GM12874 (cell line): ENCODE data around the gene FOXP1.

Experiments
- TF ChIP-seq, protein P1 (sequence below): IDR thresholded peaks from 2 replicates; pipeline ENCODE4 v1.5.1; 2011; ENCODE audit warnings: low read depth, mild to moderate bottlenecking, control low read depth, low read length, moderate library complexity; ENCODE audit not compliant: insufficient read depth

FOXP1 gene

DNA sequence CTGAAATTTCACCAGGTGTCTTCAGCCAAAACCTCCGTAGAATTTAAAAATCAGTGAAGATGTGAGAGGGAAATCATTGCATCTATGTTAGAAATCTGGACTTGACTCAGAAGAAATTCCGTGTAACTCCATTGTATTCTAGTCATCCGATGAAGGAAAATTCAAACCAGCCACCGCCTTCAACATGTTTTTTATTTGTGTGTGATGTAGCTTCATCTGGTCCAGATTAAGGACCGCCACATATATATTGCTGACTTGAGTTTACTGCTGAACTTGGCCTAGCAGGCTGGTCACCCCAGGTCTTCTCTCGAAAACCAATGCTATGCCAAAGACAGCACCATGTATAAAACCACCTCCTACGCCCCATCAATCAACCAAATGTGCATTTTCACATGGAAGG is 120.9 kb downstream of the FOXP1 start:
- TF ChIP-seq, protein P1, sequence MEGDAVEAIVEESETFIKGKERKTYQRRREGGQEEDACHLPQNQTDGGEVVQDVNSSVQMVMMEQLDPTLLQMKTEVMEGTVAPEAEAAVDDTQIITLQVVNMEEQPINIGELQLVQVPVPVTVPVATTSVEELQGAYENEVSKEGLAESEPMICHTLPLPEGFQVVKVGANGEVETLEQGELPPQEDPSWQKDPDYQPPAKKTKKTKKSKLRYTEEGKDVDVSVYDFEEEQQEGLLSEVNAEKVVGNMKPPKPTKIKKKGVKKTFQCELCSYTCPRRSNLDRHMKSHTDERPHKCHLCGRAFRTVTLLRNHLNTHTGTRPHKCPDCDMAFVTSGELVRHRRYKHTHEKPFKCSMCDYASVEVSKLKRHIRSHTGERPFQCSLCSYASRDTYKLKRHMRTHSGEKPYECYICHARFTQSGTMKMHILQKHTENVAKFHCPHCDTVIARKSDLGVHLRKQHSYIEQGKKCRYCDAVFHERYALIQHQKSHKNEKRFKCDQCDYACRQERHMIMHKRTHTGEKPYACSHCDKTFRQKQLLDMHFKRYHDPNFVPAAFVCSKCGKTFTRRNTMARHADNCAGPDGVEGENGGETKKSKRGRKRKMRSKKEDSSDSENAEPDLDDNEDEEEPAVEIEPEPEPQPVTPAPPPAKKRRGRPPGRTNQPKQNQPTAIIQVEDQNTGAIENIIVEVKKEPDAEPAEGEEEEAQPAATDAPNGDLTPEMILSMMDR = no peak

DNA sequence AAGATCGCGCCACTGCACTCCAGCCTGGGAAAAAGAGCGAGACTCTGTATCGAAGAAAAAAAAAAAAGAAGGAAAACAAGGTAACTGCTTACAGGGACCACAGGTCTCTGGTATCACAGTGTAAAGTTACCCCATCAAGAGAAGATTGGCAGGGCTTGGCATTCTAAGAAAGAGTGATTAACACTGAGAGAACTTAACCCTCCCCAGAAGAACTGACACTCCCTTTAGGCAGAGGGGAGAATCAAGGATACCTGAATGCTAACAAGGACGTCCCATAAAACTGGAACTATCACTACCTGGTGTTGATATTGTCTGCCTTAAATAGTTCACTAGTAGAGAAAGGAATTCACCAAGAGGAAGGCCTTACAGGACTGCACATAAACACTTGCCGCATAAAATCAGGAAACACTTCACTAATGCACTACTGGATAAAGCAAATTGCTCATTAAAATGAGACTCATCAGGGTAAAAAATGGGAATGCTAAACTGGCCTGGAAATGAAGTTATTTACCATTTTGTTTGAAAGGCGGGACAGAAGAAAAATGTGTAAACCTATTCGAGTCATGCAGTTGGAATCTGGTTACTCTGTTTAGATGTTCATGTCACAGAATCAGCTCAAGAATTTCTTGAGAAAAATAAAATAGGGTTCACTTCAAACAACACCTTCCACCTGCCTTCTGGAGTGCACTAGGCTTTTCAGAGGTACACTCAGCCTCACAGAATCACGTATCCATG is 121.6 kb downstream of the FOXP1 start:
- TF ChIP-seq, protein P1 = no peak

DNA sequence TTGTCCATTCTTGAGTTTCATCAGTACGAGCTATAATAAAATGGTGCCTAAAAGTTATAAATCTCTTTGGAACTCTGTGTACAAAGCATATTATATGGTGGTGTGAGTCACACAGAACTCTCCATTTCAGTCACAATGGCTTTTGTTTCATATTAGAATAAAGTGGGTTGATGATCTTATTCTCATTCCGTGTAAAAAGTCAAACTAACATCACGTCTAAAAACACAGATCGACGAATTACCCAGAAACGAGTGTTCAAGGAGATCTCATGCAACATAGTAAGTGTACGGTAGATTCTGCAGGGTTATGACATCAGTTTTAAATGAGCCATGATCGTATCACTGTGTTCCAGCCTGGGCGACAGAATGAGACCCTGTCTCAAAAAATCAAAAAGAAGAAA is 122.4 kb downstream of the FOXP1 start:
- TF ChIP-seq, protein P1 = no peak

DNA sequence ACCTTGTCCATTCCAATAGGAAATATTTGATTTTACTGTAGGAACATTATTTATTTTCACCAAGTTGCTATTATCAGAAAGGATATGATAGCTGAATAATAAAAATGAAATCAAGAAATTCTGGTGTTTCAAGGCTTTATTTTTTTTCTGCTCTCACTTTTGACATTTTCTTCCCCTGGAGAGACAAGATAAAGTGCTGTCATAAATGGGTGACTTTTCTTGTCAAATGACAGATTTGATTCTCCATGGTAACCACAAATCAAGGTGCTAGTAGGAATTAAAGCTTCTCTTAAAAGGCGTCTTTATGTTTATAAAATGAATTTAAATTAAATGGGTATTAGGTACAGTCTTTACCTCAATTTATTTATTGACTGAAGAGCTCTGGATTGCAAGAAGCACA is 124.6 kb downstream of the FOXP1 start:
- TF ChIP-seq, protein P1 = no peak

DNA sequence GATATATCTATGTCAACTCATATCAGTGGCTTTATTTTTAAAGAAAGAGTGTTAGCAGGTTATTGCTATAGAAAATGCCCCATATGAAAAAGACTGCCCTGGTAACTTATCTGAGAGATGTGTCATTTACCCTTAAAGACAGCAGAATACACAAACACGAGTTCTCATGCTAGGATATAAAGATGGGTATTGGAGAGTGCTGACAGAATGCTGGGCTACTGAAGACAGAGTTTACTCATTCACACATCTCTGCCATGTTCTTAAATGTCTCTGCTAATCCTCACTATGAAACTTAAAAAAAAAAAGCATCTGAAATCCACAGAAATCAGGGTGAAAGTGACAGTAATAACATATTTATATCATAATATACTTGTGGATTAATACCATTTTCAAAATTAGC is 126.7 kb downstream of the FOXP1 start:
- TF ChIP-seq, protein P1 = no peak

DNA sequence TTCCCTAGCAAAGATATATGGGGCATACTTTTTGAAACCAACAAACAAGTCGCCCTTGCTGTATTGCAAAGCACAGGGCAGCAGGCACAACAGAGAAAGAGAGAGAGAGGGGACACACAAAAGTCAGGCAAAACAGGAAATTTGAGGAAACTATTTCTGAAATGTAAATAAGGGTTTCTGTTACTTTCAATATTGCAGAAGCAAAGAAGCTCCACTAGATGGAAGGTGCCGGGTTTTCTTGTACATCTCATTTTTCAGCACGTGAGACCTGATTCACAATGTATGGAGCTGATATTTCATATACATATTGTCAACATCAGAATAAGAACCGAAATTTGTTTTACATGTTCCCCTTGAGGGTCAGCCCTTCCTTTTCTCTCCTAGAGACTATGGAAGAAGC is 127.4 kb downstream of the FOXP1 start:
- TF ChIP-seq, protein P1 = no peak

DNA sequence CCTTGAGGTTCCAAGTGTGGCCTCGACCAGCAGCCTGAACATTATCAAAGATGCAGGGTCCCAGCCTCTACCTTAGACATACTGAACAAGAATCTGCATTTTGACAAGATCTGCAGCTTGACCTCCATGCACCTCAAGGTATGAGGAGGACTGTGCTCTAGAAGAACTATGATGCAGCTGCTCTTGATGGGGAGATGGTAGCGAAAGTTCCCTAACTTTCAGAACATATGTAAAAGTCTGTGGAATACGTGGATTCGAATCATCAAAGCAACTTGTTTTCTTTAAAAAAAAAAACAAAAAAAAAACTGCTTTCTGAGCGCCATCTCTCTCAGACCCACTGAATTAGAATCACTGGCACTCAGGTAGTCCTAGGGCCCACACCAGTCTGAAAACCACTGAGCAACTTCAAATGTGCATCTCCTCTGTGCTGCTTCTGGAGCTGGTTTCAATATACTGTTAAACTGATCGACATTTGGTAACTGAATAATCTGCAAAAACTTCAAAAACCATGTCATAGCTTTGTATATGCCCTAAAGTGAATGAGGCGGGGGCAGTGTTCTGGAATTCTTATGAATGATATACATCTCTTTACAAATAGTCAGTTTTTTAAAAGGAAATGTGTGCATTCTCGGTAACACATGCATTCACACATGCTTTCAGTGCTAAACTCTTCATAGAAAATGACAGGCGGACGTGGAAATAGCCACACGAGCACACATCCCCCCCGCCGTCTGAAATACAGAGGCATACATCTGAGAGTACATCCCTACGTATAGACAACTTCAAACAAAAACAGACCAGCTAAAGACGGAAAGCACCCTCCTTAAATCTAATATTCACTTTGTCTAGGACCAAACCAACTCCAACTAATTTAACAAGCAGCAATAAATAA is 128.8 kb downstream of the FOXP1 start:
- TF ChIP-seq, protein P1 = no peak
